ENCODE measurements around the gene MFNG.

Gene MFNG

DNA sequence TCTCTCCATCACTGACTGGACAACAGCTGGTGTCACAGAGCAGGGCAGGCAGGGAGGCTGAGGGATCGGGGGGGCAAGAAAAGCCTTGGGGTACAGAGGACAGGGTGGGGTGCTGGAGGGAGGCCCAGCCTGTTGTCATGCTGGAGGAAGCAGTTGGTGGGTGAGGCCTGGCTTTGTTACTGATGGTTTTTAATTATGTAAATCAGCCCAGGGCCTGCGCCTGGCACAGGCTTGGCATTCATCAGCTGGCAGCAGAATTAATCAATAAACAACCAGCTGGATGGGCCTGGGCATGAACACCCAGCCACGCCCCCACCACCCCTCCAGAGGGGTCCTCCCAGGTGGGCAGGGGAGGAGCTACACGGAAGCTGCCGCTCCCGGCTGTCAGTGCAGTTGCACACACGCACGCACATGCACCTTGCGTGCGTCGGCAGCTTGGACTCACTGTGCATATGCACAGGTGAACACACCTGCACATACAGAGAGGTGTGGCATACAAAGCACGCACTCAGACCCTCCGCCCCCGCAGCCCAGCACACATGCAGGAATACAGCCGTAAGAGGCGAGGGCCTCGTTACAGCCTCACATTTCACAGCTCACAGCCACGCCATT is 37.6 kb downstream of the MFNG start:
- no peak overlapping the region for H3K27ac ChIP-seq (ENCODE audit: extremely low read depth, low read depth, low read length)
- ChIA-PET CTCF (interaction anchor here (1.1 to 2.6 kb wide), 3 partner anchors 10 to 24 kb away, joined by 3 to 10 read pairs (median 8); no protein-coding TSS in a partner anchor), POLR2A (no interaction called here)
- no peak overlapping the region for H3K4me3 ChIP-seq (ENCODE audit: low read depth, low read length)
- H3K9me3 ChIP-seq (ENCODE audit: control insufficient read depth, insufficient read depth, low read depth, low read length): no peaks in the 10 kb centered on the region
- H3K36me3 ChIP-seq (ENCODE audit: control insufficient read depth in 2 of 2, insufficient read depth in 1 of 2, low read length in 2 of 2): no peaks in the 10 kb centered on the region
- no peaks in the 10 kb centered on the region for H3K4me1 ChIP-seq (ENCODE audit: control insufficient read depth, insufficient read depth, low read length)
- TF ChIP-seq ZNF629 (tag by site-specific recombination; IDR thresholded peaks at IDR 0.05) (no peak), ZNF121 (tag by site-specific recombination; IDR thresholded peaks at IDR 0.05) (no peak), ZNF114 (tag by site-specific recombination; IDR thresholded peaks at IDR 0.05) (no peak), ZNF175 (tag by site-specific recombination; IDR thresholded peaks at IDR 0.05) (no peak), KLF1 (tag by site-specific recombination; IDR thresholded peaks at IDR 0.05) (no peak)
- TF ChIP-seq, protein P1, sequence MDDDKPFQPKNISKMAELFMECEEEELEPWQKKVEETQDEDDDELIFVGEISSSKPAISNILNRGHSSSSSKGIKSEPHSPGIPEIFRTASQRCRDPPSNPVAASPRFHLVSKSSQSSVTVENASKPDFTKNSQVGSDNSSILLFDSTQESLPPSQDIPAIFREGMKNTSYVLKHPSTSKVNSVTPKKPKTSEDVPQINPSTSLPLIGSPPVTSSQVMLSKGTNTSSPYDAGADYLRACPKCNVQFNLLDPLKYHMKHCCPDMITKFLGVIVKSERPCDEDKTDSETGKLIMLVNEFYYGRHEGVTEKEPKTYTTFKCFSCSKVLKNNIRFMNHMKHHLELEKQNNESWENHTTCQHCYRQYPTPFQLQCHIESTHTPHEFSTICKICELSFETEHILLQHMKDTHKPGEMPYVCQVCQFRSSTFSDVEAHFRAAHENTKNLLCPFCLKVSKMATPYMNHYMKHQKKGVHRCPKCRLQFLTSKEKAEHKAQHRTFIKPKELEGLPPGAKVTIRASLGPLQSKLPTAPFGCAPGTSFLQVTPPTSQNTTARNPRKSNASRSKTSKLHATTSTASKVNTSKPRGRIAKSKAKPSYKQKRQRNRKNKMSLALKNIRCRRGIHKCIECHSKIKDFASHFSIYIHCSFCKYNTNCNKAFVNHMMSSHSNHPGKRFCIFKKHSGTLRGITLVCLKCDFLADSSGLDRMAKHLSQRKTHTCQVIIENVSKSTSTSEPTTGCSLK (tag by site-specific recombination; IDR thresholded peaks at IDR 0.05): no peak

DNA sequence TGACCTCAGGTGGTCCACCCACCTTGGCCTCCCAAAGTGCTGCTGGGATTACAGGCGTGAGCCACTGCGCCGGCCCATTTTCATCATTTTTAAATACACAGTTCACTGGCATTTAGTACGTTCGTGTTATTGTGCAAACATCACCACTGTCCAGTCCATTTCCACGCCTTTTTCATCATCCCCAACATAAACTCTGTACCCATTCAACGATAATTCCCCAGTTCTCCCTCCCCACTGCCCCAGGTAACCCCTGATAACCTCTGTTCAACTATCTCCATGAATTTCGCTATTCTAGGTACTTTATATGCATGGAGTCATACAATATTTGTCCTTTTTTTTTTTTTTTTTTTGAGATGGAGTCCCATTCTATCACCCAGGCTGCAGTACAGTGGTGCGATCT is 40.7 kb downstream of the MFNG start:
- POLR2A ChIA-PET: no interaction called here
- Histone ChIP-seq H3K4me1 (ENCODE audit: control insufficient read depth, insufficient read depth, low read length) (no peaks in the 10 kb centered on the region), H3K36me3 (ENCODE audit: control insufficient read depth in 2 of 2, insufficient read depth in 1 of 2, low read length in 2 of 2) (no peaks in the 10 kb centered on the region), H3K27ac (ENCODE audit: extremely low read depth, low read depth, low read length) (no peak overlapping the region), H3K9me3 (ENCODE audit: control insufficient read depth, insufficient read depth, low read depth, low read length) (no peaks in the 10 kb centered on the region), H3K4me3 (ENCODE audit: low read depth, low read length) (no peak overlapping the region)
- CTCF ChIA-PET: interaction anchor here (0.8 to 1.8 kb wide), 3 partner anchors 10 to 161 kb away, joined by 3 to 13 read pairs (median 3); no protein-coding TSS in a partner anchor
- TF ChIP-seq GLI2 (tag by site-specific recombination; IDR thresholded peaks at IDR 0.05; ENCODE audit: borderline replicate concordance, low read depth) (no peak), ZNF114 (tag by site-specific recombination; IDR thresholded peaks at IDR 0.05) (no peak), GLIS1 (tag by site-specific recombination; IDR thresholded peaks at IDR 0.05) (no peak), PRDM1 (tag by site-specific recombination; IDR thresholded peaks at IDR 0.05) (no peak), ZNF571 (tag by site-specific recombination; IDR thresholded peaks at IDR 0.05) (no peak), ZNF350 (tag by site-specific recombination; IDR thresholded peaks at IDR 0.05) (no peak), ZNF202 (tag by site-specific recombination; IDR thresholded peaks at IDR 0.05; ENCODE audit: borderline replicate concordance) (no peak), ZNF341 (tag by site-specific recombination; IDR thresholded peaks at IDR 0.05; ENCODE audit: low read depth) (no peak), ZNF354C (tag by site-specific recombination; IDR thresholded peaks at IDR 0.05; ENCODE audit: borderline replicate concordance, low read depth) (no peak), KLF7 (tag by site-specific recombination; IDR thresholded peaks at IDR 0.05; ENCODE audit: borderline replicate concordance) (no peak), HOXA7 (CRISPR knock-in tag; IDR thresholded peaks at IDR 0.05; ENCODE audit: borderline replicate concordance) (no peak), ZBTB8A (tag by site-specific recombination; IDR thresholded peaks at IDR 0.05) (no peak)
- TF ChIP-seq, protein P2, sequence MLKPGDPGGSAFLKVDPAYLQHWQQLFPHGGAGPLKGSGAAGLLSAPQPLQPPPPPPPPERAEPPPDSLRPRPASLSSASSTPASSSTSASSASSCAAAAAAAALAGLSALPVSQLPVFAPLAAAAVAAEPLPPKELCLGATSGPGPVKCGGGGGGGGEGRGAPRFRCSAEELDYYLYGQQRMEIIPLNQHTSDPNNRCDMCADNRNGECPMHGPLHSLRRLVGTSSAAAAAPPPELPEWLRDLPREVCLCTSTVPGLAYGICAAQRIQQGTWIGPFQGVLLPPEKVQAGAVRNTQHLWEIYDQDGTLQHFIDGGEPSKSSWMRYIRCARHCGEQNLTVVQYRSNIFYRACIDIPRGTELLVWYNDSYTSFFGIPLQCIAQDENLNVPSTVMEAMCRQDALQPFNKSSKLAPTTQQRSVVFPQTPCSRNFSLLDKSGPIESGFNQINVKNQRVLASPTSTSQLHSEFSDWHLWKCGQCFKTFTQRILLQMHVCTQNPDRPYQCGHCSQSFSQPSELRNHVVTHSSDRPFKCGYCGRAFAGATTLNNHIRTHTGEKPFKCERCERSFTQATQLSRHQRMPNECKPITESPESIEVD (tag by site-specific recombination; IDR thresholded peaks at IDR 0.05): no peak

DNA sequence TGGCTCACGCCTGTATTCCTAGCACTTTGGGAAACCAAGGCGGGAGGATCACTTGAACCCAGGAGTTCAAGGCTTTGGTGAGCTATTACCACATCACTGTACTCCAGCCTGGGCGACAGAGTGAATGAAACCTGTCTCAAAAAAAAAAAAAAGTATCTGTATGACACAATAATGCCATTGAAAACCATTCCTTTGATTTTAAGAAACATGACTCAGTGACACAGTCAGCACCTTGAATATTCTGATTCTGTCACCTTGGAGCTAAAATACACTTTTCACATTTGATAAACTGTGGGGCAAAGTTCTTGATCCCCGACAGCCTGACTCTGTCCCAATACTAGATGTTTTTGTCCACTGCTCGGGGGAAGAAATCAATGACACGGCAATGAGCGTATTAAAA is 42.2 kb downstream of the MFNG start:
- Histone ChIP-seq H3K36me3 (ENCODE audit: control insufficient read depth in 2 of 2, insufficient read depth in 1 of 2, low read length in 2 of 2) (no peaks in the 10 kb centered on the region), H3K4me3 (ENCODE audit: low read depth, low read length) (no peak overlapping the region), H3K9me3 (ENCODE audit: control insufficient read depth, insufficient read depth, low read depth, low read length) (no peaks in the 10 kb centered on the region), H3K4me1 (ENCODE audit: control insufficient read depth, insufficient read depth, low read length) (no peaks in the 10 kb centered on the region), H3K27ac (ENCODE audit: extremely low read depth, low read depth, low read length) (no peak overlapping the region)
- POLR2A ChIA-PET: no interaction called here
- no peak for TF ChIP-seq ZFP3 (tag by site-specific recombination; IDR thresholded peaks at IDR 0.05; ENCODE audit: low read depth)
- no peak for TF ChIP-seq HOXC10 (CRISPR knock-in tag; IDR thresholded peaks at IDR 0.05)
- TF ChIP-seq ZNF10 (tag by site-specific recombination; IDR thresholded peaks at IDR 0.05): no peak
- no peak for TF ChIP-seq ZNF175 (tag by site-specific recombination; IDR thresholded peaks at IDR 0.05)
- TF ChIP-seq, protein P3, sequence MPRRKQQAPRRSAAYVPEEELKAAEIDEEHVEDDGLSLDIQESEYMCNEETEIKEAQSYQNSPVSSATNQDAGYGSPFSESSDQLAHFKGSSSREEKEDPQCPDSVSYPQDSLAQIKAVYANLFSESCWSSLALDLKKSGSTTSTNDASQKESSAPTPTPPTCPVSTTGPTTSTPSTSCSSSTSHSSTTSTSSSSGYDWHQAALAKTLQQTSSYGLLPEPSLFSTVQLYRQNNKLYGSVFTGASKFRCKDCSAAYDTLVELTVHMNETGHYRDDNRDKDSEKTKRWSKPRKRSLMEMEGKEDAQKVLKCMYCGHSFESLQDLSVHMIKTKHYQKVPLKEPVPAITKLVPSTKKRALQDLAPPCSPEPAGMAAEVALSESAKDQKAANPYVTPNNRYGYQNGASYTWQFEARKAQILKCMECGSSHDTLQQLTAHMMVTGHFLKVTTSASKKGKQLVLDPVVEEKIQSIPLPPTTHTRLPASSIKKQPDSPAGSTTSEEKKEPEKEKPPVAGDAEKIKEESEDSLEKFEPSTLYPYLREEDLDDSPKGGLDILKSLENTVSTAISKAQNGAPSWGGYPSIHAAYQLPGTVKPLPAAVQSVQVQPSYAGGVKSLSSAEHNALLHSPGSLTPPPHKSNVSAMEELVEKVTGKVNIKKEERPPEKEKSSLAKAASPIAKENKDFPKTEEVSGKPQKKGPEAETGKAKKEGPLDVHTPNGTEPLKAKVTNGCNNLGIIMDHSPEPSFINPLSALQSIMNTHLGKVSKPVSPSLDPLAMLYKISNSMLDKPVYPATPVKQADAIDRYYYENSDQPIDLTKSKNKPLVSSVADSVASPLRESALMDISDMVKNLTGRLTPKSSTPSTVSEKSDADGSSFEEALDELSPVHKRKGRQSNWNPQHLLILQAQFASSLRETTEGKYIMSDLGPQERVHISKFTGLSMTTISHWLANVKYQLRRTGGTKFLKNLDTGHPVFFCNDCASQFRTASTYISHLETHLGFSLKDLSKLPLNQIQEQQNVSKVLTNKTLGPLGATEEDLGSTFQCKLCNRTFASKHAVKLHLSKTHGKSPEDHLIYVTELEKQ (tag by site-specific recombination; IDR thresholded peaks at IDR 0.05; ENCODE audit: borderline replicate concordance): no peak
- no peak for TF ChIP-seq BCL11B (tag by site-specific recombination; IDR thresholded peaks at IDR 0.05; ENCODE audit: low read depth)
- TF ChIP-seq ZNF366 (tag by site-specific recombination; conservative IDR thresholded peaks at IDR 0.05): no peak
- no peak for TF ChIP-seq ZNF585B (tag by site-specific recombination; IDR thresholded peaks at IDR 0.05)
- CTCF ChIA-PET: interaction anchor here (0.6 to 1.8 kb wide), 4 partner anchors 10 to 16 kb away, joined by 3 to 13 read pairs (median 4); no protein-coding TSS in a partner anchor
